Middle frontal gyrus (tissue), 1 donor: ENCODE measurements around the gene ACSL5.
"Not testable (repeated sequence)": the region's sequence is repeated elsewhere in the genome, so short reads cannot be mapped to it uniquely, and the experiment has no call there.

ENCODE experiments used
- DNase-seq: peaks from one replicate; pipeline ENCODE4 v3.0.0-alpha.2; 2015; ENCODE audit warnings: low spot score; ENCODE audit errors: extremely low spot score

The ACSL5 gene

GRCh38 chr10:112461029-112461887 is 87.3 kb downstream of the ACSL5 start:
- DNase-seq, result no peak

GRCh38 chr10:112464074-112464473 is 90.2 kb downstream of the ACSL5 start:
- DNase-seq, result not testable (repeated sequence)

- DNase-seq, result no peak
Observed at GRCh38 chr10:112465299-112465883, 91.5 kb downstream of the ACSL5 start.

GRCh38 chr10:112466802-112467201 is 92.9 kb downstream of the ACSL5 start:
- no peak for DNase-seq

GRCh38 chr10:112467541-112468075 is 93.7 kb downstream of the ACSL5 start:
- no peak for DNase-seq

GRCh38 chr10:112471878-112472487 is 98.1 kb downstream of the ACSL5 start:
- no peak for DNase-seq

GRCh38 chr10:112475575-112476218 is 101.8 kb downstream of the ACSL5 start:
- peak; percentile 27 for DNase-seq
